H9 (cell line): ENCODE results near the gene MVP. TPM values are rescaled to one million over a fixed set of nuclear protein-coding genes. Genes with fewer than 3 reads are reported as not detected.

Experiments
- DNase-seq: peaks from one replicate; pipeline ENCODE4 v3.0.0-alpha.2; 2017
- H2AFZ ChIP-seq: one replicate; pipeline ENCODE4 v1.6.1; 2013; ENCODE audit warnings: mild to moderate bottlenecking, low read length, control low read depth, moderate library complexity
- H2AK5ac ChIP-seq: 2 replicates; pipeline ENCODE4 v1.6.1; 2013; ENCODE audit warnings: low read length, control low read depth, mixed read lengths; ENCODE audit not compliant: insufficient read length
- H2BK120ac ChIP-seq: one replicate; pipeline ENCODE4 v1.6.1; 2013; ENCODE audit warnings: low read depth, mild to moderate bottlenecking, low read length, control low read depth, inconsistent platforms; ENCODE audit not compliant: poor library complexity, severe bottlenecking
- H2BK12ac ChIP-seq: 2 replicates; pipeline ENCODE4 v1.6.1; 2013; ENCODE audit warnings: low read length, control low read depth, mixed read lengths, low read depth; ENCODE audit not compliant: insufficient read length
- H2BK15ac ChIP-seq: 2 replicates; pipeline ENCODE4 v1.6.1; 2013; ENCODE audit warnings: low read depth, low read length, control low read depth
- H2BK20ac ChIP-seq: one replicate; pipeline ENCODE4 v1.6.1; 2013; ENCODE audit warnings: low read depth, mild to moderate bottlenecking, low read length, control low read depth, inconsistent platforms; ENCODE audit not compliant: poor library complexity, severe bottlenecking
- H2BK5ac ChIP-seq: 2 replicates; pipeline ENCODE4 v1.6.1; 2013; ENCODE audit warnings: low read length, control low read depth, mixed read lengths; ENCODE audit not compliant: insufficient read length
- H3K14ac ChIP-seq: 2 replicates; pipeline ENCODE4 v1.6.1; 2013; ENCODE audit warnings: low read length, control low read depth; ENCODE audit not compliant: insufficient read depth
- H3K18ac ChIP-seq: 2 replicates; pipeline ENCODE4 v1.6.1; 2013; ENCODE audit warnings: low read depth, mild to moderate bottlenecking, mixed read lengths, low read length, control low read depth; ENCODE audit not compliant: insufficient read length
- H3K23ac ChIP-seq: 2 replicates; pipeline ENCODE4 v1.6.1; 2013; ENCODE audit warnings: low read length, control low read depth, mixed read lengths, low read depth; ENCODE audit not compliant: insufficient read length
- H3K23me2 ChIP-seq: 2 replicates; pipeline ENCODE4 v1.6.1; 2013; ENCODE audit warnings: low read depth, mild to moderate bottlenecking, mixed read lengths, low read length, control low read depth; ENCODE audit not compliant: insufficient read length, poor library complexity, severe bottlenecking
- H3K27ac ChIP-seq: 2 replicates; pipeline ENCODE4 v1.5.1; 2013; ENCODE audit warnings: low read length, control low read depth, mixed read lengths, low read depth; ENCODE audit not compliant: insufficient read length
- H3K27me3 ChIP-seq: 2 replicates; pipeline ENCODE4 v1.6.1; 2013; ENCODE audit warnings: low read length, control low read depth, inconsistent platforms; ENCODE audit not compliant: insufficient read depth
- H3K4ac ChIP-seq: 2 replicates; pipeline ENCODE4 v1.6.1; 2013; ENCODE audit warnings: low read depth, mild to moderate bottlenecking, control low read depth, inconsistent platforms, low read length, moderate library complexity
- H3K4me1 ChIP-seq: 2 replicates; pipeline ENCODE4 v1.6.1; 2013; ENCODE audit warnings: low read length, control low read depth, inconsistent platforms; ENCODE audit not compliant: insufficient read depth
- H3K4me2 ChIP-seq: 2 replicates; pipeline ENCODE4 v1.6.1; 2013; ENCODE audit warnings: low read length, control low read depth, mixed read lengths; ENCODE audit not compliant: insufficient read length, insufficient read depth
- H3K56ac ChIP-seq: 2 replicates; pipeline ENCODE4 v1.6.1; 2013; ENCODE audit warnings: low read depth, mild to moderate bottlenecking, mixed read lengths, low read length, control low read depth; ENCODE audit not compliant: insufficient read length
- H3K79me1 ChIP-seq: 2 replicates; pipeline ENCODE4 v1.6.1; 2013; ENCODE audit warnings: low read depth, mild to moderate bottlenecking, moderate library complexity, low read length, control low read depth, inconsistent platforms; ENCODE audit not compliant: insufficient read depth, poor library complexity, severe bottlenecking
- H3K79me2 ChIP-seq: 2 replicates; pipeline ENCODE4 v1.6.1; 2013; ENCODE audit warnings: low read length, control low read depth, inconsistent platforms; ENCODE audit not compliant: insufficient read depth
- H3K9ac ChIP-seq: 2 replicates; pipeline ENCODE4 v1.6.1; 2013; ENCODE audit warnings: low read length, control low read depth, mixed read lengths; ENCODE audit not compliant: insufficient read length; ENCODE audit errors: extremely low read depth
- H3K9me3 ChIP-seq: one replicate; pipeline ENCODE4 v1.6.1; 2013; ENCODE audit warnings: low read depth, low read length, inconsistent platforms; ENCODE audit not compliant: control insufficient read depth
- H3T11ph ChIP-seq: one replicate; pipeline ENCODE4 v1.6.1; 2013; ENCODE audit warnings: mild to moderate bottlenecking, low read length, control low read depth, inconsistent platforms
- H4K20me1 ChIP-seq: one replicate; pipeline ENCODE4 v1.6.1; 2013; ENCODE audit not compliant: control insufficient read depth, insufficient read length, insufficient read depth
- H4K5ac ChIP-seq: 2 replicates; pipeline ENCODE4 v1.6.1; 2013; ENCODE audit warnings: low read depth, mild to moderate bottlenecking, mixed read lengths, low read length, control low read depth; ENCODE audit not compliant: insufficient read length
- H4K8ac ChIP-seq: replicated peaks from 2 replicates; pipeline ENCODE4 v1.6.1; 2013; ENCODE audit warnings: low read length, control low read depth, mixed read lengths, low read depth; ENCODE audit not compliant: insufficient read length
- H4K91ac ChIP-seq: 2 replicates; pipeline ENCODE4 v1.6.1; 2013; ENCODE audit warnings: low read depth, mild to moderate bottlenecking, moderate library complexity, mixed read lengths, low read length, control low read depth; ENCODE audit not compliant: insufficient read length
- H3K27ac Mint-ChIP-seq, 3 experiments: 2 replicates in 2 of 3; 3 replicates in 1 of 3; pipeline ENCODE4 v1.8.0; 2020 to 2021; ENCODE audit warnings: mixed read lengths in 3 of 3, mild to moderate bottlenecking in 1 of 3, moderate library complexity in 1 of 3
- H3K27me3 Mint-ChIP-seq: 2 replicates; pipeline ENCODE4 v1.8.0; 2021; ENCODE audit warnings: low read depth, mild to moderate bottlenecking, moderate library complexity, mixed read lengths
- H3K36me3 Mint-ChIP-seq, 3 experiments: 2 replicates in 2 of 3; 3 replicates in 1 of 3; pipeline ENCODE4 v1.8.0; 2020 to 2021; ENCODE audit warnings: low read depth in 3 of 3, mixed read lengths in 3 of 3; ENCODE audit not compliant: insufficient read depth in 1 of 3
- H3K4me1 Mint-ChIP-seq, 2 experiments: 2 replicates each; pipeline ENCODE4 v1.8.0; 2020; ENCODE audit warnings: mixed read lengths in 2 of 2
- H3K4me3 Mint-ChIP-seq, 2 experiments: 2 replicates in 1 of 2; 3 replicates in 1 of 2; pipeline ENCODE4 v1.8.0; 2020 to 2021; ENCODE audit warnings: mild to moderate bottlenecking in 2 of 2, mixed read lengths in 2 of 2, moderate library complexity in 1 of 2
- H3K9me3 Mint-ChIP-seq, 2 experiments: 2 replicates in 1 of 2; 3 replicates in 1 of 2; pipeline ENCODE4 v1.8.0; 2020; ENCODE audit warnings: mild to moderate bottlenecking in 2 of 2, mixed read lengths in 2 of 2, moderate library complexity in 1 of 2
- CTCF ChIP-seq: fragments of 200-600 bp; sonication (generic); conservative IDR thresholded peaks from 3 replicates; pipeline ENCODE4 v1.8.0; 2021; ENCODE audit warnings: antibody characterized with exemption, mild to moderate bottlenecking
- WGBS: extraction: QIAGEN DNeasy Blood & Tissue Kit; methylation state at CpG from one replicate; pipeline ENCODE4 v1.1.7; 2013; ENCODE audit warnings: missing lambda C conversion rate, low lambda C conversion rate, mixed read lengths; ENCODE audit not compliant: insufficient read length; ENCODE audit errors: extremely low coverage; 5-methylcytosine and 5-hydroxymethylcytosine counted together
- total RNA-seq: library from RNA; stranded (reverse); gene quantifications from 2 replicates; pipeline ENCODE4 v1.2.1, GENCODE V29; 2021

The MVP gene
- total RNA-seq, 1 experiment from 2014 or later: 3.1 TPM

- Mint-ChIP-seq H3K4me3 (no peak overlapping the region), H3K27ac (no peak overlapping the region; a peak in 1 of 7 replicates)
These were observed 37.0 kb downstream of the MVP start for GRCh38 chr16:29857133-29857760.

More at GRCh38 chr16:29857133-29857760, 37.0 kb downstream of the MVP start:
- H3K23me2 ChIP-seq: peaks cover 3% of the 10 kb centered on the region
- H3K4me1 ChIP-seq: no peaks in the 10 kb centered on the region; the same call in 1 of the 2 replicates
- H3K79me2 ChIP-seq: no peaks in the 10 kb centered on the region
- no peak overlapping the region for H3K14ac ChIP-seq
- no peak overlapping the region for H3K9ac ChIP-seq
- H3K18ac ChIP-seq: no peak overlapping the region
- Mint-ChIP-seq H3K27me3 (no peaks in the 10 kb centered on the region), H3K36me3 (peaks cover 14 to 33% (median 31%) of the 10 kb centered on the region in 3 experiments; a peak in 6 of 7 replicates), H3K9me3 (no peaks in the 10 kb centered on the region), H3K4me1 (peaks cover 5 to 9% of the 10 kb centered on the region in 2 experiments)
- DNase-seq: no peak
- H2BK12ac ChIP-seq: no peak overlapping the region
- H3K9me3 ChIP-seq: no peaks in the 10 kb centered on the region
- no peak overlapping the region for H3K56ac ChIP-seq
- H4K5ac ChIP-seq: no peak overlapping the region
- no peak overlapping the region for H2BK20ac ChIP-seq
- TF ChIP-seq CTCF: no peak
- H2AFZ ChIP-seq: no peak overlapping the region
- H2BK120ac ChIP-seq: no peak overlapping the region
- no peak overlapping the region for H2BK5ac ChIP-seq
- WGBS: no CpG with 5 or more reads among the region's 7 CpGs
- no peak overlapping the region for H4K8ac ChIP-seq
- peaks cover 4% of the 10 kb centered on the region for H3K79me1 ChIP-seq
- H2AK5ac ChIP-seq: no peak overlapping the region
- H4K20me1 ChIP-seq: no peaks in the 10 kb centered on the region
- no peak overlapping the region for H3K27ac ChIP-seq
- no peak overlapping the region for H4K91ac ChIP-seq
- H3K27me3 ChIP-seq: no peaks in the 10 kb centered on the region
- H2BK15ac ChIP-seq: no peak overlapping the region
- no peak overlapping the region for H3K23ac ChIP-seq
- H3K4ac ChIP-seq: no peak overlapping the region
- no peak overlapping the region for H3T11ph ChIP-seq
- no peak overlapping the region for H3K4me2 ChIP-seq
